GM19351 (cell line): ENCODE data around the gene AGPAT3.
"Not testable (repeated sequence)": the region's sequence is repeated elsewhere in the genome, so short reads cannot be mapped to it uniquely, and the experiment has no call there.

Experiments
- ATAC-seq: cut with Tn5 transposase; IDR thresholded peaks from one replicate; pipeline ENCODE4 v1.9.1; 2021; ENCODE audit warnings: mild to moderate bottlenecking, moderate library complexity; ENCODE audit not compliant: unreplicated experiment

AGPAT3 gene, protein sequence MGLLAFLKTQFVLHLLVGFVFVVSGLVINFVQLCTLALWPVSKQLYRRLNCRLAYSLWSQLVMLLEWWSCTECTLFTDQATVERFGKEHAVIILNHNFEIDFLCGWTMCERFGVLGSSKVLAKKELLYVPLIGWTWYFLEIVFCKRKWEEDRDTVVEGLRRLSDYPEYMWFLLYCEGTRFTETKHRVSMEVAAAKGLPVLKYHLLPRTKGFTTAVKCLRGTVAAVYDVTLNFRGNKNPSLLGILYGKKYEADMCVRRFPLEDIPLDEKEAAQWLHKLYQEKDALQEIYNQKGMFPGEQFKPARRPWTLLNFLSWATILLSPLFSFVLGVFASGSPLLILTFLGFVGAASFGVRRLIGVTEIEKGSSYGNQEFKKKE

DNA sequence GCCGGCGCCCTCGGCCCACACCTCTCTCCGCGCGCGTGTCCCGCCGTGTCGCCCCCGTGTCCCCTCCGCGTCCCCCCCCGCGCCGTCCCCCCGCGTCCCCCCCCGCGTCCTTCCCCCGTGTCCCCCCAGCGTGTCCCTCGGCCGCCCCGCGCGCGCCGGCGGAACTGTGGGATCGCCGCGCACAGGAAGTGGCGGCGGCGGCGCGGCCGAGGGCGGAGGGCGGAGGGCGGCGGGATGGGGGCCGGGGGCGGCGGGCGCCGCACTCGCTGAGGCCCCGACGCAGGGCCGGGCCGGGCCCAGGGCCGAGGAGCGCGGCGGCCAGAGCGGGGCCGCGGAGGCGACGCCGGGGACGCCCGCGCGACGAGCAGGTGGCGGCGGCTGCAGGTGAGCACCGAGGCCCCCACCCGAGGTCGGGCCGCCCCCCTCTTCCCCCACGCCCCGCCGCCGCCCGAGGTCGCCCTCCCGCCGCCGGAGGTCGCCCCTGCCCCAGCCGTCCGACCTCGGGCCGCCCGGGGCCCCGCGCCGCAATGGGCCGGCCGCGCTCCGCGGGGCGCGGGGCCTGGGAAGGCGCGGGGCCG lies at the start of gene AGPAT3:
Gene AGPAT3 (plus strand): TSS at position 262 of the 578 bp plus-strand sequence. CDS start 94,459 bp downstream, outside the sequence.
- ATAC-seq: no peak

DNA sequence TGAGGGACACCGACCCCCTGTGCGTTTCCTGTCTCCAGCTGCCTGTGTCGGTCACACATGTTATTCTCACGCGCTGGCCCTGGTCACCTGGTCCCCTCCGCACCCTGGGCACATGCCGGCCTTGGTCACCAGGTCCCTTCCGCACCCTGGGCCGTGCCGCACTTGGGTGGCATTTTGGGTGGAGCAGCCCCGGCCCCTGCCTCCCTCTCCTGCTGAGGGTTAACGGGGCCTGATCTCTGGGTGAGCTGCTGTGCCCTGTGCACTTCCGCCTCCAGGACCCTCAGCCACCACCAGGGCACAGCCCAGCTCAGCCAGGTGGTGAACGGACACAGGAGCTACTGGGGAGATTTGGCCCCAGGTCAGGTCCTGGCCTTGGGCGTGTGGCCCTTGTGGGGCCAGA lies 49.0 kb upstream of the AGPAT3 start:
- ATAC-seq: no peak

DNA sequence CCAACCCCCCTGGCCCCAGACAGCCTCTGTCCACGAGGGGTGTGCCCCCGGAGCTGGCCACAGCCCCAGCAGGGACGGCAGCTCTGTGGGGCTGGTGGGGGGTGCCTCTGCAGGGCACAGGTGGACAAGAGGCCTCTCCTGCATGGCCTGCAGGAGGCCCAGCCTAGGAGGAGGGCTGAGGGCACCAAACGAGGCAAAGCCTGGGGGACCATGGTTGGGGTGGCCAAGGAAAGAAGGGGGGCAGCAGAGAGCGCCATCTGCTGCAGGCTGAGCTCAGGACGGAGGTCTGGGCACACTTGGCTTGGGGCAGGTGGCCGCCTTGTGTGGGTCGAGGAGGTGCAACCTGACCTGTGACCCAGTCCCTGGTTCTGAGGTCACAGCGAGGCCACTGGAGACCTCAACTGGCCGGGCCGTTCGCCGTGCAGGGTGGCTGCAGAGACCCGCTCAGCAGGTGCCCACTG lies 48.4 kb upstream of the AGPAT3 start:
- no peak for ATAC-seq

DNA sequence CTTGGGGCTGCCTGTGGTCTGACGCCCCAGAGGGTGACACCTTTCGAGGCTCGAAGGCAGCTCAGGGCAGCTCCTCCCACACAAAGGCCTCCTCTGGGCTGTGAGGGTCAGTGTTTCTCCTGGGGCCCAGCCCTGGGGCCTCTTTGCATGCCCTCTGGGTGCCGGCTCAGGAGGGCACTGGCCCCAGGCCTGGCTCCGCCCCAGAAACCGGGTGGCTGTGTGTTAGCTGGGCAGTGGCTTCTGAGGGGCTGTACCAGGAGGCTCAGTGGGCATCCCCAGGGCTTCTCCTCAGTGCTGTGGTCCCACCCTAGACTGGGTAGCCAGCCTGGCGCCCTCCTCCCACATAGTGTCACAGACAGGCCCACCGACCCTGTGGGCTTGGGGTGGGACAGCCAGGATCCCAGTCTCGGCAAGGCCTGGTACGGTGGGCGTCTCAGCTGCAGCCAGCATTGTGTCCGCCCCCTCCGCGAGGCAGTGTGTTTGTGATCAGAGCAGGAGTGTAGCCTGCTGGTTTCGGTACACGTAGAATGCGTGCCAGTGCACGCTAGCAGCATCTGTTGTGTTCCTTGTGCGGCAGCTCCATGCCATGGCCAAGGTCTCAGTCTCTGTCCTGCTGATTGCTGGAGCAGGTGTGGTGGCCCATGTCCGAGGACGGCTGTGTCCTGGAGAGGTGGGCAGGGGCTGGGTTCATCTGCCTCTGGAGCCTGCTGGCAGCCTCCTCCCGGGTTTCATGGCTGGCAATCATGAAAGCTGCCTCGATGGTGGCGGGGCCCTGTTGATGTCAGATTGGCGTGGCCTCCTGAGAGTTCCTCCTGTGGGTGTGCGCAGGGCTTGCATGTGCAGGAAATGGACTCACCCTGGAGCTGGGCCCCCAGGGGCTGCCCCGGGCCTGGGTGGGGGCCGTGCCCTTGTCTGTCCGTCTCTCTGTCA lies 47.6 kb upstream of the AGPAT3 start:
- no peak for ATAC-seq

DNA sequence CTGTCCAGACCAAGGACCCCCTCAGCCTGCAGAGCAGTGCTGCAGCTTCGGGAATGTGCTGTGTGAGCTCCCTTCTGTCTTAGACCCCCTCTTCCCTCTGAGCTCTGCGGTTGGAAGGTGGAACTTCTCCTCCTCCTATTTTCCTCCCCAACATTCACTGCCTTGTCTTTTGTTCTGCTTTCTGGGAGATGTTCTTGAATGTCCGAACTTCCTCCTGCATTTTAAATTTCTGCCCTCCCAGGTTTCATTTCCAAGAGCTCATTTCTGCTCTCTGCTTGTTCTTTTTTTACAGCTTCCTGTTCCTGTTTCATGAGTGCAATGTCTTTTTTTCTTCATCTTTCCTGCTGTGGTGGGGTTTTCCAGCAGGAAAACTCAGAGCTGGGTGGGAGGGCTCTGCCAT lies 46.3 kb upstream of the AGPAT3 start:
- ATAC-seq: no peak

DNA sequence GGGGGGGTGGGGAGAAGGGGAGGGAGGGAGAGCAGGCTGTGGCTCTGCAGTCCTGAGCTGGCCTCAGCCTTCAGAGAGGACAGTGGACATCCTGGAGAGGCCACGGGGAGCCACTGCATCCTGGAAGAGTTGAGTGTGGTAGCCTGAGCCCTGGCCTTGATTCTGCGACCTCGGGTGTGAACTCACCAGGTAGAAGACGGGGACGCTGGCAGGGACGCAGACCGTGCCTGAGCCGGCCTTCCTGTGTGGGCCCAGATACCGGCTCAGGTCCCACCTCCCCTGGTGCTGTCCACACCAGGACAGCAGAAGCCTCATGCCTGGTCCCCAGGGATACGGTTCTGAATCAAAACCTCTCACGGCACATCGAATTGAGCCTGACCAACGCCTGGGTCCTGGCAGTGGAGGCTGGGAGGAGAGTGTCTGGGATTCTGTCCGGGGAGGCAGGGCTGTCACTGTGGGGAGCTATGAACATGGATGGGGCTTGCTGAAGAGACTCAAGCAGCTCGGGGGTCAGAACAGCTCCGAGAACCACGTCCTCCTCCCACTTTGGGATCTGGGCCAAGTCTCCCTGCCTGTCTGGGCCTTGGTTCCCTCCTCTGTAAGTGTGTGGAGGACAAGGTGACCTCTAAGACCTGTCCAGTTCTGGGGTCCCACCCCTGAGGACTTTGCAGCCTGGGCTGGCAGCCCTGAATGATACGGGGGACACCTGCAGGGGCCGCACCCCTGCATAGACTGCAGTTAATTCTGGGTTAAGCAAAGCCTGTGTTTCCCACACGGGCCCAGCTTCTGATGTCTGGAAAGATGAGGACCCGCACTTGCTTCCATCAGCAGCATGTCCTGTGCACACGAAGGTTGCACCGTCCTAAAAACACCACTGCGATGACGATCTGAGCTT lies 45.3 kb upstream of the AGPAT3 start:
- ATAC-seq: no peak

DNA sequence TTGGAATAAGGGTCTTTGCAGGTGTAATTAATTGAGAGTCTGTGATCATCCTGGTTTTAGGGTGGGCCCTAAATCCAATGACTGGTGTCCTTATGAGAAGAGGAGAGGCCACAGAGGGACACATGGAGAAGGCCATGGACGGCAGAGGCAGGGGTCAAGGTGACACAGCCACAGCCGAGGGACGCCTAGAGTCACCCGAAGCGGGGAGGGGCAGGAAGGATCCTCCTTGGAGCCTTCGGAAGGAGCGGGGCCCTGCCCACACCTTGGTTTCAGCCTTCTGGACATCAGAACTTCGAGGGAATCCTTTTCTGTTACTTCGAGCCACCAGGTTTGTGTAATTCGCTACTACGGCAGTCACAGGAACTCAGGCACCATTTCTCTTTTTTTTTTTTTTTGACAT lies 44.6 kb upstream of the AGPAT3 start:
- ATAC-seq: no peak

DNA sequence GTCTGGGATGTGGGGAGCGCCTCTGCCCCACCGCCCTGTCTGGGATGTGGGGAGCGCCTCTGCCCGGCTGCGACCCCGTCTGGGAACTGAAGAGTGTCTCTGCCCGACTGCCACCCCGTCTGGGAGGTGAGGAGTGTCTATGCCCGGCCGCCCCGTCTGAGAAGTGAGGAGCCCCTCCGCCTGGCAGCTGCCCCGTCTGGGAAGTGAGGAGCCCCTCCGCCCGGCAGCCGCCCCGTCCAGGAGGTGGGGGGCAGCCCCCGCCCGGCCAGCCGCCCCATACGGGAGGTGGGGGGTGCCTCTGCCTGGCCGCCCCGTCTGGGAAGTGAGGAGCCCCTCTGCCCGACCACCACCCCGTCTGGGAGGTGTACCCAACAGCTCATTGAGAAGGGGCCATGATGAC lies 42.9 kb upstream of the AGPAT3 start:
- ATAC-seq: not testable (repeated sequence)

DNA sequence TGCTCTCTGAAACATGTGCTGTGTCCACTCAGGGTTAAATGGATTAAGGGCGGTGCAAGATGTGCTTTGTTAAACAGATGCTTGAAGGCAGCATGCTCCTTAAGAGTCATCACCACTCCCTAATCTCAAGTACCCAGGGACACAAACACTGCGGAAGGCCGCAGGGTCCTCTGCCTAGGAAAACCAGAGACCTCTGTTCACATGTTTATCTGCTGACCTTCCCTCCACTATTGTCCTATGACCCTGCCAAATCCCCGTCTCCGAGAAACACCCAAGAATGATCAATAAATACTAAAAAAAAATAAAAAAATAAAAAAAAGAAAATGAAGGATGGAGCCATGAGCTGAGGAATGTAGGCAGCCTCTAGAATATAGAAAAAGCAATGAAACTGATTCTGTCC lies 42.3 kb upstream of the AGPAT3 start:
- ATAC-seq: not testable (repeated sequence)

DNA sequence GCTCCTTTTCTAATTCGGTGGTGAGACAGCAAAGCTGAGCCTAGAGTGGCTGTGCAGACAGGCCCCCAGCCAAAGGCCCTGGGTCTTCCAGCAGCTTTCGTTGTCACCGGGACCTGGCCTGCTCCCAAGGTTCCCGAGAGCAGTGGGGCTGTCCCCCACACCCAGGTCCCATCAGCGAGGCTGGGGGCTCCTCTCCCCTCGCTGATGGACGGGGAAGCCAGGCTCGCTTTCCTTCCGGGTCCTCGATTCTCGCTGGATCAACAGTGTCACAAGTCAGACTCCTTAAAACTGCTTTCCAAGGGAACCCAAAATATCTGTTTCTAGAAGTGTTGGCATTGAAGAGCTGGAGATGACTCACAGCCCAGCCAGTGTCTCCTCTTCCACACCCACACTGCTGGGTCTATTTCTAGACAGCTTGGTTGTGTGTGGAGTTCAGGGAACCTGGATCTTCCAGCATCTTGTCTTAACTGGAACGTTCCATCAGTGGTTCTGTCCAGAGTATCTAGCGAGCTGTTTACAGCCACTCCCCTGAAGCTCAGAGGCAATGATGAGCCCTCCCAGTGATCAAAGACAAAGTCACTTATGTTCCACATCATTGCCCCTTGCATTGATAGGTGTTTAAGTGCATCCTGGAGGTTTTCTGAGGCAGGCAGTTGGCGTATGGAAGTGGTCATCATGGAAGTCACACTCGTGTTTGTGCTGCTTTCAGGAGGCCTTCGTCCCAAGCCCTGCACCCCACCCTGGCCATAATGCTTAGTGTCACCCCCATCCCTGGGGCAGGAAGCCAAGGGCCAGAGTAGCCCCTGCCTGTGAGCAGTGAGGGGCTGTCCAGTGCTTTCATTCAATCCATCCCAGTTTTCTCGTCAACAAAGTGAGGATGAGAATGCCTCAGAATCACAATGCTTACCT lies 40.4 kb upstream of the AGPAT3 start:
- no peak for ATAC-seq

DNA sequence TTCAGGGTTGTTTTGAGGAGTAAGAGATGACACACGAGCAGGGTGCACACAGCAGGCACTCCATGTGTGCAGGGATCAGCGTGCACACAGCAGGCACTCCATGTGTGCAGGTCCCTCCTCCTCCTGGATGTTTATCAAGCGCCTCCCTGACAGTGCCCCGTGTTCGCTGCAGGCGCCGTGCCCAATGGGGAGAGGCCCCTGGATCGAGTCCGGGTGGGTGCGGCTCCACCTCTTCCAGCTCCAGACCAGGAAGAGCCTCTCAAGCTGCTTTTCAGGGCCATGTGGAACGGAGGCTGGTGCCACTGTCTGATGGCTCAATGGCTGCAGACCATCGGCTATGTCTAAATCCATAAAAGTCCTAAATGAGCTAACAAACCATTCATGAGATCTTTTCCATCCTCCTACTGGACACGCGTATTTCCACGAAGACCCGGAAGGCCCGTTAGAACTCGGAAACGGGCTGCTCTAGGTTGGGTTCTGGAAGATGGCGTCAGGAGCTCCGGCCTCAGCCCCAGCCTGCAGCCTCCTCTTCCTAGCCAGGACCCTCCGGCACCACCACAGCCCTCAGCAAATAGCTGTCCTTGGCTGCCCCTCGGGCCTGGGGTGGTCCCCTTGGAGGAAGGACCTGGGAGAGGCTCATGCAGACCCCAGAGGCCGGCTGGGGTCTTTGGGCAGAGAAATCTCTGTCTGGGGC lies 39.6 kb upstream of the AGPAT3 start:
- no peak for ATAC-seq

DNA sequence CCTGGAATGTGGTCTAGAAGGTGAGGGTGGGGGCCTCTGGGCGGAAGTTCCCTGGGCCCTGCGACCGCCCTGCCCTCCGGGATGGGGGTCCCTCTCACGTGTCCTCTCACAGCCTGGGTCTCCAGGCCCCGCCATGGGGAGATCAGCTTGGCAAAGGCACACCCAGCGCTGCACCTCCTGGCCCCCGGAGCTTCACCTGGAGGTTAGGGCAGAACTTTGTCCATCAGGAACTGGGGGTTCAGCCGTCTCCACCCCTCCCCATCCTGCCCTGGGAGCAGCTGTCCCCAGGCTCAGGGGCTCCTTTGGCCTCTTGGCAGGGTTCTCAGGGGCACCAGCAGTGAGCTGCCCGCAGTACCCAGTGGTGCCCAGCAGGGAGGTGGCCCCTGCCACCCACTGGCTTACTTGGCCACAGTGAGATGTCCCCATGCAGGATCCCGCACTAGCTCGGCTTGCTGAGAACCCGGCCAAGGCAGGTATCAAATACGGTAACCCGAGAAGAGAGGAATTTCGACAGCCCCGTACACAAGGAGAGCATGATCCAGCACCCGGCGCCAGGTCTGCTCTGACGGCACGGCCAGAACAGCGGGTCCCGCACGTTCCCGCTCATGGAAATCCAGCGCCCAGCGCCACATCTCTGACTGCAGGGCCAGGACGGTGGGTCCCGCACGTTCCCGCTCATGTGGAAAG lies 38.9 kb upstream of the AGPAT3 start:
- no peak for ATAC-seq

DNA sequence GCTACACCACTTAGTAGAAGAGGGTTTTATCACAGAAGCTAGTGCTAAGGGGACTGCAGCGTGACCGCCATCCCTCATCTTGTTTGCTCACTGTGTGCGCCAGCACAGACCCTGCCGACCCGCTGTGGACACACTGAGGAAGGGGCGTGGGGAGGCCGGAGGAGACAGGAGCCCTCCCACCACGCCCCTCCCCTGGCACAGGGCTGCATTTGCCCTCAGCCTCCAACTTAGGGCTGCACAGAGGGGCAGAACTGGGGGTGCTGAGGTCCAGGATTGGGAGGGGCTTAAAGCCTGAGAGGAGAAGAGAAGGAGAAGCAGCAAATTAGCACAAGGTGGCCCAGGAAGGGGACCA lies 38.4 kb upstream of the AGPAT3 start:
- no peak for ATAC-seq

DNA sequence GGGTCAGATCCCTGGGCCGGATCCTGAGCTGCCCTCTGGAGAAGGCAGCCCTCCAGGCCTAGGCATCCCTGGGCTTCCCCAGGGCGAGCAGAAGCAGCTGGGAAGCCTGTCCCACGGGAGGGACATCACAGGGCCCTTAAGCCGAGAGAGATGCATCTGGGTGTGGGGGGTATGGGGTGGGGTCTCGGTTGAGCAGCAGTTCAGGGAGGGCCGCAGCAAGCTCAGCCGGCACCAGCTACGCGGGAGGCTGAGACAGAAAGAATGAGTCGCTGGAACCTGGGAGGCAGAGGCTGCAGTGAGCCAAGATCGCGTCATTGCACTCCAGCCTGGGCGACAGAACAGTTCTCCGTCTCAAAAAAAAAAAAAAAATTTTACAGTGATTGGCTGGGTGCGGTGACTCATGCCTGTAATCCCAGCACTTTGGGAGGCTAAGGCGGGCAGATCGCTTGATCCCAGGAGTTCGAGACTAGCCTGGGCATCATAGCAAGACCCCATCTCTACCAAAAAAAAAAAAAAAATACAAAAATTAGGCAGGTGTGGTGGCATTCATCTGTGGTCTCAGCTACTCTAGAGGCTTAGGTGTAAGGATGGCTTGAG lies 37.9 kb upstream of the AGPAT3 start:
- ATAC-seq: no peak

DNA sequence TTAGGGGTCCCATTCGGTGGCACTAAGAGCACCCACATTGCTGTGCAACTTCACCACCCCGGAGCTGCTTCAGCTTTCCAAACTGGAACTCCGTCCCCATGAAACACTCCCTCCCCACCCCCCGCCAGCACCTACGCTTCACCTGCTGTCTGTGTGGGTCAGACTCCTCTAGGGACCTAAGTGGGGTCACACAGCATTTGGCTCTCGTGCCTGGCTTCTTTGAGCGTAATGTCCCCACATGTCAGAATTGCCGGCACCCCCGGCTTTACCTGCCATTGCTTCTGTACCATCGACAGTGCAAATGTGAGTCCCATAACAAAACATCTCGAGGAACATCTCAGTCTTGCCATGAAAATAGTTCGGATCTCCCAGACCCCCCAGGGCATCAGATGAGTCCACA lies 35.9 kb upstream of the AGPAT3 start:
- no peak for ATAC-seq

DNA sequence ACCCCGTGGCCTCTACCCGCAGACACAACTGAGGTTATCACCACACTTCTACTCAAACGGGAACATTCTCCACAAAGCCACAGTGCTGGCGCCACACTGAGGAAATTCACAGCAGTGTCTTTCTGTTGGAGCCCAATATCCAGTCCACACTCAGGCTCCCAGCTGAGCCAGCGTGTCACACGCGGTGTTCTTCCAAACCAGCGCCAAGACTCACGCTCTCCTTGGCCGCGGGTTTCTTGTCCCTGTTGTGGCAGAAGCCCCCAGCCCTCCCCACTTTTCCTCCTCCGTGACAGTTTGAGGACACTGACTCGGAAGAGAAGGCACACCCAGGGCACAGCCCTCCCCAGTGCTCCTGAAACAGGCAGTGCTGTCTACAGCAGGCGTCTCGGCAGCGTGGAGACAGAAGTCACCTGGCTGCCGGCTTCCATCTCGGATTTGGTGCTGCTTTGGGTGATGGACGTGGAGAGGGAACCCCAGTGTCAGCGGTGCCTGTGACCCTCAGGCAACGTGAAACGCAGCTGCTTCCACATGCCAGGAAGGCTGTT lies 35.4 kb upstream of the AGPAT3 start:
- ATAC-seq: no peak

DNA sequence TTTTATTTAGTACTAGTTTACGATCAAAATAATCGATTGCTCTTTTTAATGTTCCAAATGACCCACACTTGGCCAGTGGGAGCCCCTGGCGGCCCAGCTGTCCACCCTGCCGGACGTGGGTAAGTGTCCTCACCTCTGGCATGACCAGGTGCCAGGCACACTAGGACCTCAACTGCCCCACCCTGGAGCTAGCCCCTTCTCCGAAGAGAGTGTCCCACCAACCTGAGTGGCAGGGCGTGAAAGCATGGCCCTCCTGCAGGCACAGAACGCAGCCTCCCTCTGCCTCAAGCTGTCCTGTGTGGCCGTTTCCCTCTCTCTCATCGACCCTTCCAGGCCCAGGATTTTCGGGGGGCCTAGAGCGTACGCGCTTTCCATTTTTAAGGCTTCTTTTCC lies 32.9 kb upstream of the AGPAT3 start:
- ATAC-seq: no peak

DNA sequence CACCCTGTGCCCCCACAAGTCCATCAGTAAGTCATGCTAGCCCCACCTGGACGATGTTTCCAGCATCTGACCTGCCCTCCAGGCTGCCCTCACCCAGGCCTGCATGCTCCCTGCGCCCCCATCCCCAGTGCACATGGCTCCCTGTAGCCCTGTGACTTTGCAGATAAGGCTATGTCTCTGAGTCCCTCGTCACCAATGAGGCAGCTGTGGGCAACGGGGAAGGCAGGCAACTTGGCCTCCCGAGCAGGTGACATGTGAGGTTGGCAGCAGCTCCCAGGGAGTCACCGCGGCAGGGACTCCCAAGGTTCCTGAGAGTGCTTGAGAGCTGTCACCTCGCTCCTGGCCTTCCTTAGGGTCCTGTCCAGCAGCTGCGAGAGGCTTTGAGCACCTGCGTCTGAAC lies 32.4 kb upstream of the AGPAT3 start:
- no peak for ATAC-seq
